Thyroid gland (tissue), 4 donors: ENCODE measurements around the gene ZNF804B.

ENCODE experiments used
- CTCF ChIP-seq, 6 experiments: fragments of 200-600 bp in 3 of 6; fragments of 450-650 bp in 3 of 6; sonication (generic) in 3 of 6; IDR thresholded peaks; one replicate each; pipeline ENCODE4 v1.5.1; 2016 to 2019; ENCODE audit warnings: antibody characterized with exemption in 6 of 6, mild to moderate bottlenecking in 2 of 6, inconsistent platforms in 1 of 6, moderate library complexity in 1 of 6
- POLR2A ChIP-seq, 2 donors: fragments of 450-650 bp; IDR thresholded peaks; one replicate each; pipeline ENCODE4 v1.6.1; 2017; ENCODE audit warnings: antibody characterized with exemption in 2 of 2, mild to moderate bottlenecking in 2 of 2, moderate library complexity in 1 of 2

DNA sequence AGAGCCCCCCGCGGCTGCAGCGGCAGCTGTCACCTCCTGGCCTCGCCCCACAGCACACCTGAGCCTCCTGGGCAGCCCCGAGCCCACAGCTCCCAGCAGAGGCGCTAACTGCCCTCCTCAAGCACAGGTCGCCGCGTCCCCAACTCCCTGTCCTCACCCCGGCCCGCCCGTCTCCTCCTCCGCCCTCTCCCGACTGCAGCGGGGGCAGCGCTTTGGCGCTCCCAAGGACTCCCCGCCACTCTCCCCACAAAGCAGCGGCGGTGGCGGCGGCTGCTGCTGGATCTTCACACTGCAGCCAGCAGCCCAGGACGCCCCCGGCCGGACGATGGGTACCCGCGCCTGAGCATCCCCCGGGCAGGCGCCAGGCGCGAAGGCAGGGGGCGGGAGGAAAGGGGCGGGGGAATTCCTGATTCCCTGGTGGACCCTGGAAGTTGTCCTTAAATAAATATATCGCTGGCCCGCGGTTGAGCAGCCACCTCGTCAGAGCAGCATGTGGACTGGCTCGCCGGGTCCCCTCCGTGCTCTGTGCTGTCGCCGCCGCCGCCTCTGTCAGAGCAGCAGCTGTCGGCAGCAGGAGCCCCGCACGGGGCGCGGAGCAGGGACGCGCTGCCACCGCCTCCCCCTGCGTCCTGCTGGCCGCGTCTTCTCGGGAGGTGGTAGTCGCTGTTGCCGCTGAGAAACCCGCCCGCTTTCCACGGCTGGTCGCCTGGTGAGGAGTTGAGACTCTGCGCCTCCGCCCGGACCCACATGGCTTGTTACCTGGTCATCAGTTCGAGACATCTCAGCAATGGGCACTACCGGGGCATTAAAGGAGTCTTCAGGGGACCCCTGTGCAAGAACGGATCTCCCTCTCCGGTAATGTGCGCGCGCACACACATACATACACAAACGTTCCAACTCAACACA is at the start of gene ZNF804B:
- TF ChIP-seq CTCF (IDR thresholded peaks at IDR 0.05): peak in 2 of 6 experiments; percentile 21 to 25
- TF ChIP-seq POLR2A (IDR thresholded peaks at IDR 0.05): peak in 1 of 2 donors; percentile 51
